Femur (tissue), 1 donor: ENCODE results near the gene NPC1.
"Not testable (repeated sequence)": the region's sequence is repeated elsewhere in the genome, so short reads cannot be mapped to it uniquely, and the experiment has no call there.

Experiments used
- DNase-seq: peaks from one replicate; pipeline ENCODE4 v3.0.0-alpha.2; 2017

The NPC1 gene

GRCh38 chr18:23573626-23574431 lies 12.5 kb downstream of the NPC1 start:
- DNase-seq = no peak

GRCh38 chr18:23573020-23573419 lies 13.3 kb downstream of the NPC1 start:
- no peak for DNase-seq

GRCh38 chr18:23572570-23572969 lies 13.7 kb downstream of the NPC1 start:
- DNase-seq = no peak

- DNase-seq = no peak
Measured at GRCh38 chr18:23572012-23572411, 14.3 kb downstream of the NPC1 start.

- DNase-seq = no peak
Measured at GRCh38 chr18:23570912-23571504, 15.3 kb downstream of the NPC1 start.

- no peak for DNase-seq
Measured at GRCh38 chr18:23569299-23570063, 16.8 kb downstream of the NPC1 start.

GRCh38 chr18:23568281-23569138 lies 17.8 kb downstream of the NPC1 start:
- DNase-seq = no peak

- no peak for DNase-seq
Measured at GRCh38 chr18:23567671-23568070, 18.6 kb downstream of the NPC1 start.

- no peak for DNase-seq
Measured at GRCh38 chr18:23565916-23566547, 20.3 kb downstream of the NPC1 start.

GRCh38 chr18:23563377-23564043 lies 22.8 kb downstream of the NPC1 start:
- DNase-seq = no peak

GRCh38 chr18:23560186-23560585 lies 26.1 kb downstream of the NPC1 start:
- DNase-seq = no peak

- not testable (repeated sequence) for DNase-seq
Measured at GRCh38 chr18:23557511-23557910, 28.8 kb downstream of the NPC1 start.

GRCh38 chr18:23556145-23556780 lies 30.0 kb downstream of the NPC1 start:
- DNase-seq = no peak

- DNase-seq = peak; percentile 55
Measured at GRCh38 chr18:23553887-23554286, 32.4 kb downstream of the NPC1 start.

GRCh38 chr18:23552505-23552904 lies 33.8 kb downstream of the NPC1 start:
- peak; percentile 31 for DNase-seq

GRCh38 chr18:23551978-23552377 lies 34.3 kb downstream of the NPC1 start:
- DNase-seq = no peak

- no peak for DNase-seq
Measured at GRCh38 chr18:23550898-23551297, 35.4 kb downstream of the NPC1 start.

- DNase-seq = no peak
Measured at GRCh38 chr18:23548719-23549118, 37.6 kb downstream of the NPC1 start.

GRCh38 chr18:23548275-23548674 lies 38.0 kb downstream of the NPC1 start:
- DNase-seq = no peak

- no peak for DNase-seq
Measured at GRCh38 chr18:23547846-23548245, 38.5 kb downstream of the NPC1 start.

- no peak for DNase-seq
Measured at GRCh38 chr18:23547306-23547705, 39.0 kb downstream of the NPC1 start.
